KMS-11 (cell line): Measurements from ENCODE around the gene INSYN2A.
A peak's percentile ranks its signal among the peaks of the same experiment; 100 is the strongest.

Experiments used
- H2AFZ ChIP-seq: fragments of 200-600 bp; sonication (generic); 2 replicates; pipeline ENCODE4 v1.6.1; 2016; ENCODE audit warnings: antibody characterized with exemption, mixed run types, low read depth
- H3K27ac ChIP-seq: fragments of 200-600 bp; sonication (generic); 2 replicates; pipeline ENCODE4 v1.6.1; 2016; ENCODE audit warnings: mild to moderate bottlenecking, mixed run types
- H3K27me3 ChIP-seq: fragments of 200-600 bp; sonication (generic); 2 replicates; pipeline ENCODE4 v1.6.1; 2017; ENCODE audit warnings: mild to moderate bottlenecking, low read depth, mixed run types, moderate library complexity; ENCODE audit not compliant: insufficient read depth
- H3K36me3 ChIP-seq: fragments of 200-600 bp; sonication (generic); 2 replicates; pipeline ENCODE4 v1.6.1; 2017; ENCODE audit warnings: mild to moderate bottlenecking, mixed run types; ENCODE audit not compliant: insufficient read depth
- H3K4me1 ChIP-seq: fragments of 200-600 bp; sonication (generic); 2 replicates; pipeline ENCODE4 v1.6.1; 2016; ENCODE audit warnings: mild to moderate bottlenecking, low read depth, mixed run types; ENCODE audit not compliant: poor library complexity, severe bottlenecking
- H3K4me2 ChIP-seq: fragments of 200-600 bp; sonication (generic); 2 replicates; pipeline ENCODE4 v1.7.0; 2016; ENCODE audit warnings: mild to moderate bottlenecking, mixed run types
- H3K4me3 ChIP-seq: fragments of 200-600 bp; sonication (generic); IDR thresholded peaks from 2 replicates; pipeline ENCODE4 v1.6.1; 2017; ENCODE audit warnings: low read depth, low read length, mixed read lengths; ENCODE audit not compliant: insufficient read depth
- H3K79me2 ChIP-seq: fragments of 200-600 bp; sonication (generic); 2 replicates; pipeline ENCODE4 v1.6.1; 2016; ENCODE audit warnings: low read depth, mixed run types; ENCODE audit not compliant: insufficient read depth
- H3K9ac ChIP-seq: fragments of 200-600 bp; sonication (generic); 2 replicates; pipeline ENCODE4 v1.6.1; 2016; ENCODE audit warnings: mild to moderate bottlenecking, mixed run types
- H4K20me1 ChIP-seq: fragments of 200-600 bp; sonication (generic); 2 replicates; pipeline ENCODE4 v1.6.1; 2016; ENCODE audit warnings: mild to moderate bottlenecking, mixed run types; ENCODE audit not compliant: insufficient read depth
- TF ChIP-seq, protein P1 (sequence below): fragments of 200-600 bp; sonication (generic); conservative IDR thresholded peaks from 2 replicates; pipeline ENCODE4 v1.6.1; 2017; ENCODE audit warnings: low read depth, mild to moderate bottlenecking, antibody characterized with exemption, low read length, moderate library complexity, mixed read lengths

Gene INSYN2A

DNA sequence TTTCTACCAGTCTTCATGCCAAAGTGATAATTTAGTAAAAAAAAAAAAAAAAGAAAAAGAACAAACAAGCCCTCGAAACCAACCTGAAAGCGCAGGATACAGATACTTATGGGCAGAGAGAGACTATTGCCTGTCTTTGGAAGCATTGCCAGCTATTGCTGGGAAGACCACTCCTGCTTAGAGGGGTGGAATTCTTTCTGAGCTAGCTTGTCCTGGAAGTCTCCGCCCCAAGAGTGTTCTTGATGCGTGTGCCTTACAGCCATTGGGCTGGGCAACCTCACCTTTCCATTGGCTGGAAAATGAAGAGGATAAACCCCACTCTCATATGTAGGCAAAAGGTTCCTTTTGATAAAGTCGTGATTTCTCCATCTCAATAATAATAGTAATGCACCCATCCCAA, 19.9 kb upstream of the INSYN2A start:
- no peaks in the 10 kb centered on the region for H3K79me2 ChIP-seq
- H3K27me3 ChIP-seq = no peaks in the 10 kb centered on the region
- no peak overlapping the region for H3K9ac ChIP-seq
- H3K36me3 ChIP-seq = no peaks in the 10 kb centered on the region
- TF ChIP-seq, protein P1, sequence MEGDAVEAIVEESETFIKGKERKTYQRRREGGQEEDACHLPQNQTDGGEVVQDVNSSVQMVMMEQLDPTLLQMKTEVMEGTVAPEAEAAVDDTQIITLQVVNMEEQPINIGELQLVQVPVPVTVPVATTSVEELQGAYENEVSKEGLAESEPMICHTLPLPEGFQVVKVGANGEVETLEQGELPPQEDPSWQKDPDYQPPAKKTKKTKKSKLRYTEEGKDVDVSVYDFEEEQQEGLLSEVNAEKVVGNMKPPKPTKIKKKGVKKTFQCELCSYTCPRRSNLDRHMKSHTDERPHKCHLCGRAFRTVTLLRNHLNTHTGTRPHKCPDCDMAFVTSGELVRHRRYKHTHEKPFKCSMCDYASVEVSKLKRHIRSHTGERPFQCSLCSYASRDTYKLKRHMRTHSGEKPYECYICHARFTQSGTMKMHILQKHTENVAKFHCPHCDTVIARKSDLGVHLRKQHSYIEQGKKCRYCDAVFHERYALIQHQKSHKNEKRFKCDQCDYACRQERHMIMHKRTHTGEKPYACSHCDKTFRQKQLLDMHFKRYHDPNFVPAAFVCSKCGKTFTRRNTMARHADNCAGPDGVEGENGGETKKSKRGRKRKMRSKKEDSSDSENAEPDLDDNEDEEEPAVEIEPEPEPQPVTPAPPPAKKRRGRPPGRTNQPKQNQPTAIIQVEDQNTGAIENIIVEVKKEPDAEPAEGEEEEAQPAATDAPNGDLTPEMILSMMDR = no peak
- no peak overlapping the region for H3K4me3 ChIP-seq
- peaks cover 17% of the 10 kb centered on the region for H3K4me1 ChIP-seq
- H3K27ac ChIP-seq = no peak overlapping the region
- no peak overlapping the region for H2AFZ ChIP-seq
- H3K4me2 ChIP-seq = peak overlapping the region; percentile 25; the same call in 1 of the 2 replicates
- no peaks in the 10 kb centered on the region for H4K20me1 ChIP-seq

DNA sequence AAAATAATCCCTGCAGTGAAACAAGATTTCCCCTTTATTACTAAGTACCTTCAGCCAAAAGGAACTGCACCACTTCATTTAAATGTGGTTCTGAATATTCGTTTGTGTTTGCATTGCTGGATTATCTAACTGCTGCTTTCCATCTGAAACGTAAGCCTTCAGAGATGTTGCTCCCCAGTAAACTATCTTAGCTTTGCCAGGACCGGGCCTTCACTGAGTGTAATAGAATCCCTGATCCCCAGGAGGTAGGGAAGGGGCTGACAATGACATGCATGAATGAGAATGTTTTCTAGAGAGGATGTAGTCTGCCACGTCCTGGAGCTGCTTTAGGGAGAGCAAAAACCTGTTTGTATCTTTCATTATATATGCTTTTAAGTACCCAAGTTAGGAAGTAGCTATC, 19.5 kb upstream of the INSYN2A start:
- H3K9ac ChIP-seq = no peak overlapping the region
- H3K27me3 ChIP-seq = no peaks in the 10 kb centered on the region
- no peak overlapping the region for H3K27ac ChIP-seq
- no peak overlapping the region for H3K4me3 ChIP-seq
- no peaks in the 10 kb centered on the region for H3K36me3 ChIP-seq
- H3K4me1 ChIP-seq = peaks cover 17% of the 10 kb centered on the region
- no peak overlapping the region for H2AFZ ChIP-seq
- H3K79me2 ChIP-seq = no peaks in the 10 kb centered on the region
- no peak overlapping the region for H3K4me2 ChIP-seq
- TF ChIP-seq, protein P1 = no peak
- H4K20me1 ChIP-seq = no peaks in the 10 kb centered on the region

DNA sequence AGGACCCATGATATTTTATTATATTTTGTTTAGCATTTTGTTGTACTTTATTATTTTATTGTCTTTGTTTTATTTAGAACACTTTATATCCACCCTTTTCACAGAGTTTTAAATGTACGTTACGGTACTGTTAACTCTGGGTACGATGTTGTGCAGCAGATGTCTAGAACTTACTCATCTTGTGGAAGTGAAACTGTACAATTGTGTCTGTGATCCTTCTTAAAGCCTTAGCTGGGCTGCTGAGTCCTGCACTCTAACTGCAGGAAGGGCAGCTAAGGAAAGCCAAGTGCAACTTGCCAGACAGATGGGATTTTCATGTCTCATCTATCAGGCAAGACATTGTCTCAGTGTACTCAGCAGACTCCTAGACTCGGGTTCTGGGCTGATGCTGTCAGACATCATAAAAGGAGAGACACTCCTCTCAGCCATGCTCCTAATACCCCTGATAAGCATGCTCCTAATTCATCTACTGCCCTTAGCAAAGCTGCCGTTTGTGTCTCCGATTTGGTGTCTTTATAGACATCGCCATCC, 14.6 kb upstream of the INSYN2A start:
- no peak overlapping the region for H3K4me2 ChIP-seq
- no peaks in the 10 kb centered on the region for H3K36me3 ChIP-seq
- no peak overlapping the region for H3K27ac ChIP-seq
- TF ChIP-seq, protein P1 = no peak
- H3K4me1 ChIP-seq = no peaks in the 10 kb centered on the region
- H3K27me3 ChIP-seq = no peaks in the 10 kb centered on the region
- no peaks in the 10 kb centered on the region for H4K20me1 ChIP-seq
- no peaks in the 10 kb centered on the region for H3K79me2 ChIP-seq
- no peak overlapping the region for H2AFZ ChIP-seq
- no peak overlapping the region for H3K9ac ChIP-seq
- H3K4me3 ChIP-seq = no peak overlapping the region

DNA sequence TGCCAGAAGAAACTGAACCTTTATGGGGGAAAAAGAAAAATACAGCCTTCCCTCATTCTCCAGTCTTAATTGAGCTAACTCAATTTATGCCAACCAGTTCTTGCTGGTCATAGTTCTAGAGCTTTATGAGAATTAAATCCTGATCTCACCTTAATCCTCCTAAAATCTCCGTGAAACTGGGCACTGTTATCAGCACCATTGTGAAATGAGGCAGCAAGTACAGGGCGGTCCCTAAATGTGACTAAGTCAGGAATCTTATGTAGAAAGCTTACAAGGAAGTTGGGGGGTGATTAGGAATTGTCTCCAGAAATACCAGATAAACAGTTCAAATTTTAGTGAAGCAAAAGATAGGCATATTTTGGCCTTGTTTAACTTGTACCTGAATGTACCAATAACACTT, 10.7 kb upstream of the INSYN2A start:
- no peak overlapping the region for H3K27ac ChIP-seq

More for the DNA sequence above, 10.7 kb upstream of the INSYN2A start:
- H3K4me2 ChIP-seq = no peak overlapping the region
- no peak overlapping the region for H3K9ac ChIP-seq
- no peaks in the 10 kb centered on the region for H3K36me3 ChIP-seq
- TF ChIP-seq, protein P1 = no peak
- no peak overlapping the region for H2AFZ ChIP-seq
- H3K4me3 ChIP-seq = no peak overlapping the region
- H3K79me2 ChIP-seq = no peaks in the 10 kb centered on the region
- H3K4me1 ChIP-seq = no peaks in the 10 kb centered on the region
- H4K20me1 ChIP-seq = no peaks in the 10 kb centered on the region
- H3K27me3 ChIP-seq = no peaks in the 10 kb centered on the region
